Endothelial cell of umbilical vein (primary cell): Measurements from ENCODE around the gene MCM6.

Experiments used
- CTCF ChIP-seq, 2 donors: IDR thresholded peaks; 1 replicate in 1 of 2; 2 replicates in 1 of 2; pipeline ENCODE4 v1.5.1; 2011; ENCODE audit warnings: low read length in 2 of 2, mild to moderate bottlenecking in 2 of 2, moderate library complexity in 2 of 2, control low read depth in 1 of 2, inconsistent platforms in 1 of 2, low read depth in 1 of 2; ENCODE audit not compliant: insufficient read depth in 1 of 2; ENCODE audit errors: extremely low read depth in 1 of 2
- EZH2 ChIP-seq: IDR thresholded peaks from 2 replicates; pipeline ENCODE4 v1.6.1; 2012; ENCODE audit warnings: borderline replicate concordance, low read depth, mild to moderate bottlenecking, moderate library complexity, low read length, inconsistent platforms; ENCODE audit not compliant: severe bottlenecking
- POLR2AphosphoS5 ChIP-seq: IDR thresholded peaks from 2 replicates; pipeline ENCODE4 v1.6.1; 2012; ENCODE audit warnings: low read depth, mild to moderate bottlenecking, control low read depth, low read length, moderate library complexity; ENCODE audit not compliant: insufficient read depth

- TF ChIP-seq EZH2 (no peak), CTCF (IDR thresholded peaks at IDR 0.05; ENCODE audit: extremely low read depth in 1 of 2, insufficient read depth in 1 of 2, low read depth in 1 of 2, low read length in 2 of 2) (no peak), POLR2AphosphoS5 (no peak)
Observed at GRCh38 chr2:135832891-135833290, 43.4 kb downstream of the MCM6 start.
